SJSA1 (cell line): ENCODE results near the gene TTC19. TPM values are rescaled to one million over a fixed set of nuclear protein-coding genes. Genes with fewer than 3 reads are reported as not detected.
"Not testable (repeated sequence)": the region's sequence is repeated elsewhere in the genome, so short reads cannot be mapped to it uniquely, and the experiment has no call there.

Source experiments
- DNase-seq, 2 experiments: peaks; one replicate each; pipeline ENCODE4 v3.0.0-alpha.2; 2015 to 2020; ENCODE audit warnings: low spot score in 2 of 2, low read depth in 1 of 2
- H3K27ac ChIP-seq: fragments of 250-450 bp; sonication (Bioruptor Pico); 2 replicates; pipeline ENCODE4 v1.5.1; 2020; ENCODE audit warnings: mild to moderate bottlenecking, moderate library complexity
- H3K27me3 ChIP-seq: fragments of 250-450 bp; sonication (Bioruptor Pico); replicated peaks from 2 replicates; pipeline ENCODE4 v1.5.1; 2020; ENCODE audit warnings: mild to moderate bottlenecking, moderate library complexity
- H3K36me3 ChIP-seq: fragments of 250-450 bp; sonication (Bioruptor Pico); 2 replicates; pipeline ENCODE4 v1.5.1; 2020; ENCODE audit warnings: mild to moderate bottlenecking
- H3K4me1 ChIP-seq: fragments of 250-450 bp; sonication (Bioruptor Pico); replicated peaks from 2 replicates; pipeline ENCODE4 v1.6.1; 2021; ENCODE audit warnings: mild to moderate bottlenecking
- H3K4me3 ChIP-seq: fragments of 250-450 bp; sonication (Bioruptor Pico); 2 replicates; pipeline ENCODE4 v1.5.1; 2020; ENCODE audit warnings: mild to moderate bottlenecking
- H3K9me3 ChIP-seq: fragments of 250-450 bp; sonication (Bioruptor Pico); replicated peaks from 2 replicates; pipeline ENCODE4 v1.5.1; 2020; ENCODE audit warnings: mild to moderate bottlenecking
- total RNA-seq: library from RNA; depleted of rRNA; stranded (reverse); fragments of >200 nt; shearing (Covaris generic); gene quantifications from 2 replicates; pipeline ENCODE4 v1.2.3, GENCODE V29; 2014

The TTC19 gene
- total RNA-seq, 1 experiment from 2014 or later: 28.9 TPM

DNA sequence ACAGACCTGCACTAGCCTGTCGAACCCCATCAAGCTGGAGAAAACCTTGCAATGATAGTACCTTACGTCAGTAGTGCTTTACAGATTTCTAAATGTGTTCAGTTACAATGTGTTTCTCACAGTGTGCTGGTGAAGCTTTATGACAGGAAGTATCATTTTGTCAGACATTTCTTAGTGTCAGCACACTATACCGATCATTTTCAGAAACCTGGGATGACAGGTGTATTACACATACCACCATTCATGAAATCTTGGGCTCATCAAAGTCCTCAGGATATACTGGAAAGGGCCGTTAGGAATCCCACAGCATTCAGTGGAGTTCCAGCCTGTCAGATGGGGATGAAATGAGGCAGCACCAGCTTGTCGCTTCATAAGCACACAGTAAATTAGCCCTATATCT, 27.3 kb downstream of the TTC19 start:
- H3K4me3 ChIP-seq: no peak overlapping the region
- no peaks in the 10 kb centered on the region for H3K27me3 ChIP-seq
- peaks cover 22% of the 10 kb centered on the region for H3K4me1 ChIP-seq
- no peaks in the 10 kb centered on the region for H3K9me3 ChIP-seq
- H3K36me3 ChIP-seq: peaks cover 89% of the 10 kb centered on the region
- no peak overlapping the region for H3K27ac ChIP-seq
- no peak for DNase-seq

DNA sequence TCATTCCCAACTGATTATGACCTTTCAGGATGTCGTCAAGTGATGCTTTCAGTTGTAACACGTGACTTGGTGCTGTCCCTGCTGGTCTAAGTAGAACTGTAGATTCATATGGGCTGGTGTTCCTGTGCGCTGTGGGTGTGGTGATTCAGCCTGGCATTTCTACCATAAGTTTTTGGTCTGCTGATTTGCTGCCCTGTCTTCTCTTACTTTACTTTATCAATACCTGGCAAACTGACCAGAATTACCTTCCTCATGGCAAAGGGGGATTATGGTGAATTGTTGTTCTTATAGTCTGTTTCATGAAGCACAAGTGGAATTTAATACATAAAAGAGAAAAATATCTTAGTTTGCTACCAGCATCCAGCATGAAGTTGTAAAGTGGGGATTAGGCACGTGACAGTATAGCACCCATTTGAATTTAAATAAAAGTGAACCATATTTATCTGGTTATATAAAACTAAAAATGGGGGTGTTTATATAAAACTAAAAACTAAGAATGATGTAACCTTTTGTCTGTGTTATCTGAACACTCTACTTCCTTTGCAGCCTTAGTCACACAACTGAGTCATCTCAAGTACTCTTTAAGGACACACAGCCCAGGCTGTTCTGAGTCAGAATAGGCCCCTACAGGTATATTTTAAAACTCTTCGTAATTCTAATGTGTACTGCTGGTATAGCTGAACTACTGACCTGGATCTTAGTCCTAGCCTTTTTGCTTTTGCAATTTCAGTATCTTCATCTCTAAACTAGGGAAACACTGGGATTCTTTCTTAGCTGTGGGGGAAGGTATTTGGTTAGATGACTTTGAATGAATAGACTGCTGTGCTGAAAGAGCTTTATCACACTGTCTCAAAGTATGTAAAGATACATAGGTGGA, 28.3 kb downstream of the TTC19 start:
- H3K4me3 ChIP-seq: no peak overlapping the region
- DNase-seq: peak; percentile 66 to 67
- H3K36me3 ChIP-seq: peaks cover 89% of the 10 kb centered on the region
- peaks cover 22% of the 10 kb centered on the region for H3K4me1 ChIP-seq
- peak overlapping the region; percentile 73 for H3K27ac ChIP-seq
- H3K9me3 ChIP-seq: no peaks in the 10 kb centered on the region
- no peaks in the 10 kb centered on the region for H3K27me3 ChIP-seq

DNA sequence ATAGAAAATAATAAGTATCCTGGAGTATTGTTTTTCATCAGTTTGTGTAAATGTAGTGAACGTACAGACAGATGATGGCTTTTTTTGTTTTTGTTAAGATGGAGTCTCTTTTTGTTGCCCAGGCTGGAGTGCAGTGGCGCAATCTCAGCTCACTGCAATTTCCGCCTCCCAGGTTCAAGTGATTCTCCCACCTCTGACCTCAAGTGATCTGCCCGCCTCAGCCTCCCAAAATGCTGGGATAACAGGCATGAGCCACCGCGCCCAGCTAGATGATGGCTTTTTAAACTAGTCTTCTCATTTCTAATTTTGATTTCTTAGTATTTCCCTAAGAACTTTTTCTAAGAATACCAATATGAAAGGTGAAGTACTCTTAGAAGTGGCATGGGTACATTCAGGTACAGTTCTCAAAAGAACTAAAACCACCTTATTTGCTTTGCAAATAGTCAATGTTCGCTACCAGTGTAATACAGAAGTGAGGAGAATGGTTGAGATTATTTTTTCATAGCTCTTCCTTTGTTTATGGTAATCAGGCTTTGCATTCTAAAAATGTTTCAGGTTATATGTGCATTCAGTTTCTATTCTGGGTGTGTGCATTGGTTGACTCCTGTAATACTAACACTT, 34.2 kb downstream of the TTC19 start:
- DNase-seq: no peak
- Histone ChIP-seq H3K27me3 (no peaks in the 10 kb centered on the region), H3K27ac (no peak overlapping the region), H3K4me3 (no peak overlapping the region), H3K4me1 (peaks cover 7% of the 10 kb centered on the region), H3K9me3 (peaks cover 6% of the 10 kb centered on the region; the same call in 1 of the 2 replicates), H3K36me3 (peaks cover 87% of the 10 kb centered on the region)

DNA sequence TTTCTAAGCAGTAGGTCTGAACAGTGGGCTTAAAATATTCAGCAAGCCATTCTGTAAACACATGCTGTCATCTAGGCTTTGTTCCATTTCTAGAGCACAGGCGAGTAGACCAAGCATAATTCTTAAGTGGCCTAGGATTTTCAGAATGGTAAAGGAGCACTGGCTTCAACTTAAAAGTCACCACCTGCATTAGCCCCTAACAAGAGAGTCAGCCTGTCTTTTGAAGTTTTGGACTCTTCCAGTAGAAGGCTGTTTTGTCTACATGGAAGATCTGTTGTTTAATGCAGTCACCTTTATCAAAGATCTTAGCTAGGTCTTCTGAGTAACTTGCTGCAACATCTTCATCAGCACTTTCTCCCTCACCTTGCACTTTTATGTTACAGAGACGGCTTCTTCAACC, 36.6 kb downstream of the TTC19 start:
- Histone ChIP-seq H3K4me3 (no peak overlapping the region), H3K4me1 (no peaks in the 10 kb centered on the region), H3K27me3 (no peaks in the 10 kb centered on the region), H3K36me3 (peaks cover 88% of the 10 kb centered on the region), H3K9me3 (peaks cover 6% of the 10 kb centered on the region; the same call in 1 of the 2 replicates), H3K27ac (no peak overlapping the region)
- no peak for DNase-seq

DNA sequence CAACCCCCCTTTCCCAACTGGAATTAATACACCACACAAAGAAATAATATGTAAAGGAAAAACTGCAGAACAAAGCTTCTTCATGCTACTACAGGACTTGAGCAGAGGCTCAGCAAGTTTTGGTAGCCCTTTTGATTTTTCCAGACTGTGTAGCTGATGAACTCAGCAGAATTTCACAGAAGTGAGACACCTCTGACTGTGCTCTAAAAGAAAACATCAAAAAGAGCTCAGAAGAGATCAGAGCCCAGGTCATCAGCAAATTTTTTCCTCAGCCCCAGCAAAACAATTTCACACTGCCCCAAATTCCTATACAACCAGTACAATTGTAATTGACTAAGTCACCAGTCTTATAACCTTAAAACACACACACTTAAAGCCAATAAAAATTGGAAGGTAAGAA, 38.0 kb downstream of the TTC19 start:
- H3K27me3 ChIP-seq: no peaks in the 10 kb centered on the region
- H3K4me1 ChIP-seq: no peaks in the 10 kb centered on the region
- H3K4me3 ChIP-seq: no peak overlapping the region
- no peak for DNase-seq
- peaks cover 84% of the 10 kb centered on the region for H3K36me3 ChIP-seq
- H3K9me3 ChIP-seq: peaks cover 6% of the 10 kb centered on the region; the same call in 1 of the 2 replicates
- no peak overlapping the region for H3K27ac ChIP-seq

DNA sequence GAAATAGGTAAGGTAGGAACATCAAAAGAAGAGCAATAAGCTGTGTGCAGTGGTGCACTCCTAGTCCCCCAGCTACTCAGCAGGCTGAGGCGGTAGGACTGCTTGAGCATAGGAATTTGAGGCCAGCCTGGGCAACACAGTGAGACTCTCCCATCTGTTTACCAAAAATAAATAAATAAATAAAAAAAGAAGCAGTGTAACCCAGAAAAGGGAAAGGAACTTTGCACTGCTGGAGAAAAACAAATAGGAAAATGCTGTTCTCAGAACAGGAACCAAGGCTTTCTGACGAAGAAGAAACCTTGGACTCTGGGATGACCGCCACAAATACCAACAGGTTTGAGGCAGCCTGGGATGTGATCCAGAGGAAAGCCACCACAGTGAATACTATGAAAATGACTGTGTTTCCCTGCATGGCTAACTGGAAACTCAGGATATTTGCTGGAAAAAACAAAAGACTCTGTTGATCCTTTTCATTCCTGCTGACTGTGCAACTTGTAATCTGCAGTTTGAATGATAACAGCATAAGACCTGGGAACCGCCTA, 41.2 kb downstream of the TTC19 start:
- H3K36me3 ChIP-seq: peaks cover 86% of the 10 kb centered on the region
- peaks cover 6% of the 10 kb centered on the region; the same call in 1 of the 2 replicates for H3K9me3 ChIP-seq
- no peaks in the 10 kb centered on the region for H3K4me1 ChIP-seq
- H3K4me3 ChIP-seq: no peak overlapping the region
- H3K27ac ChIP-seq: no peak overlapping the region
- H3K27me3 ChIP-seq: no peaks in the 10 kb centered on the region
- DNase-seq: no peak

DNA sequence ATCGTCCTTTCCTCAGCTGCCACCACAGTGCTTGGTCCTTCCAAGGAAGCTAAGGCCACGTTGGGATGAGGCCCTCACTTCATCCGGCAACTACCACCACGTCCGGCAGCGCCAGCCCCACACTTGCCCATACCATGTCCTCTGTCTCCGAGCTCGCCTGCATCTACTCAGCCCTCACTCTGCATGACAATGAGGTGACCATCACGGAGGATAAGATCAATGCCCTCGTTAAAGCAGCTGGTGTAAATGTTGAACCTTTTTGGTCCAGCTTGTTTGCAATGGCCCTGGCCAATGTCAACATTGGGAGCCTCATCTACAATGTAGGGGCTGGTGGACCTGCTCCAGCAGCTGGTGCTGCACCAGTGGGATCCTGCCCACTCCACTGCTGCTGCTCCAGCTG, 44.9 kb downstream of the TTC19 start:
- no peaks in the 10 kb centered on the region for H3K27me3 ChIP-seq
- H3K27ac ChIP-seq: no peak overlapping the region
- H3K9me3 ChIP-seq: no peaks in the 10 kb centered on the region
- H3K4me3 ChIP-seq: no peak overlapping the region
- no peaks in the 10 kb centered on the region for H3K4me1 ChIP-seq
- H3K36me3 ChIP-seq: peaks cover 79% of the 10 kb centered on the region
- no peak for DNase-seq

DNA sequence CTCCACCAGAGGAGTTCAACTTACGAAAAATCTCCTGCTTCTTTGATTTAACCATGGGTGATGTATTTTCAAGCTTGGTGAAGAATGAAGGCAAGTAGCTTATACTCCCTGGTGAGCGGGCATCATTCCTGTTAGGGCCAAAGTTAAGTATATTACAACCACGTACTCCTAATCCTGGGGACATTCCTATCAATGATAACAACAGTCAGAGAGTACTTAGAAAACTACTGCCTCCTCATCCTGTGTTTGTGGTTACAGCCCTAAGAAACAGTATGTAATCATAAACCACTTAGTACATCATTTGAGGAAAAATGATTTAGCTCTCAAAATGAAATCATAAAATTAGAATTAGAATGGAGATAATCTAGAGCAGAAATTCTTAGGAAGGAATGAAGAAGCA, 47.3 kb downstream of the TTC19 start:
- H3K27me3 ChIP-seq: no peaks in the 10 kb centered on the region
- no peaks in the 10 kb centered on the region for H3K4me1 ChIP-seq
- peaks cover 70% of the 10 kb centered on the region for H3K36me3 ChIP-seq
- H3K4me3 ChIP-seq: no peak overlapping the region
- DNase-seq: no peak
- H3K9me3 ChIP-seq: no peaks in the 10 kb centered on the region
- H3K27ac ChIP-seq: no peak overlapping the region

DNA sequence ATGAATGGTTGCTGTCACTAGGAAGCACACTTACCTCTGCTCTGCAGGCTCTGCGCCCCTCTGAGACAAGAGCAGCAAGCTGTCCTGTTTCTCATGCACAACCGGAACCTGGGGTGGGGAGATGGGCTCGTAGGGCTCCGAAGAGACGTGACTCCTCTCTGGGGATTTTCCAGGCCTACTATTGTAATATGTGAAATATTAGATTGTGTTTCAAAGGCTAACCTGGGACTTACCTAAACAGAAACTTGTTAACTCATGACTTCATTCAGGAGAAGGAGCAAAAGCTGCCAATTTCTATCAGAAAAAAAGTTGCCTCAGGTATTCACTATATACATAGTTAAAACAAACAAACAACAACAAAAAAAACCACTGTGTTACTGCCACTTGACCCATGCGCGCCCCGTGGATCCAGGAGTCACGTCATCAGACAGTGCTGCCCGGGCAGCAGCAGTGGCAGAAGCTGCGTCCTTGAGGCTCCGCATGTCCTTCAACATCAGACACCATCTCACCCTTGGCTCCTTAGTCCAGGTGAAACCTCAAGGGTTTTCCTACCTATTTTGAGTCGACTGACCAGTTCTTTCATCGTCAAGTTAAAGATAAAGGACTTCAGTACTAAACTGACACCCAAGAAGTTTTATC, 49.3 kb downstream of the TTC19 start:
- H3K27me3 ChIP-seq: no peaks in the 10 kb centered on the region
- no peaks in the 10 kb centered on the region for H3K9me3 ChIP-seq
- peaks cover 66% of the 10 kb centered on the region for H3K36me3 ChIP-seq
- H3K27ac ChIP-seq: no peak overlapping the region
- no peak overlapping the region for H3K4me3 ChIP-seq
- H3K4me1 ChIP-seq: no peaks in the 10 kb centered on the region
- DNase-seq: no peak

DNA sequence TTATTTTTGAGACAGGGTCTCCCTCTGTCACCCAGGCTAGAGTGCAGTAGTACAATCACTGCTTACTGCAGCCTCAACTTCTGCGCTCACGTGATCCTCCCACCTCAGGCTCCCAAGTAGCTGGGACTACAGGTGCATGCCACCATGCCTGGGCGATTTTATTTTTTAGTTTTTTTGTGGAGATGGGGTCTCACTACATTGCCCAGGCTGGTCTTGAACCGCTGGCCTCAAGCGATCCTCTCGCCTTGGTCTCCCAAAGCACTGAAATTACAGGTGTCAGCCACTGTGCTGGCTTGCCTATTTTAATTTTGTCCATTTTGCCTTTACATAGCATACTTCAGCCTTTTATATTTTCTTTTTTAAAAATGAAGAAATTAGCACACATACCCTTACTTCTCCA, 51.2 kb downstream of the TTC19 start:
- DNase-seq: no peak
- H3K9me3 ChIP-seq: no peaks in the 10 kb centered on the region
- no peaks in the 10 kb centered on the region for H3K4me1 ChIP-seq
- H3K4me3 ChIP-seq: no peak overlapping the region
- H3K27me3 ChIP-seq: no peaks in the 10 kb centered on the region
- H3K36me3 ChIP-seq: peaks cover 65% of the 10 kb centered on the region
- H3K27ac ChIP-seq: no peak overlapping the region

DNA sequence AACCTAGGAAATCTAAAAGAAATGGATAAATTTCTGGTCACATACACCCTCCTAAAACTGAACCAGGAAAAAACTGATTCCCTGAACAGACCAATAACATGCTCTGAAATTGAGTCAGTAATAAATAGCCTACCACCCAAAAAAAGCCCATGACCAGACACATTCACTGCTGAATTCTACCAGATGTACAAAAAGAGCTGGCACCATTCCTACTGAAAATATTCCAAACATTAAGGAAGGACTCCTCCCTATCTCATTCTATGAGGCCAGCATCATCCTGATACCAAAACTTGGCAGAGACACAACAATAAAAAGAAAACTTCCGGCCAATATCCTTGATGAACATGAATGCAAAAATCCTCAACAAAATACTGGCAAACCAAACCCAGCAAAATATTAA, 52.9 kb downstream of the TTC19 start:
- no peaks in the 10 kb centered on the region for H3K9me3 ChIP-seq
- no peak overlapping the region for H3K4me3 ChIP-seq
- no peak for DNase-seq
- H3K27ac ChIP-seq: no peak overlapping the region
- peaks cover 60% of the 10 kb centered on the region for H3K36me3 ChIP-seq
- H3K4me1 ChIP-seq: no peaks in the 10 kb centered on the region
- no peaks in the 10 kb centered on the region for H3K27me3 ChIP-seq

DNA sequence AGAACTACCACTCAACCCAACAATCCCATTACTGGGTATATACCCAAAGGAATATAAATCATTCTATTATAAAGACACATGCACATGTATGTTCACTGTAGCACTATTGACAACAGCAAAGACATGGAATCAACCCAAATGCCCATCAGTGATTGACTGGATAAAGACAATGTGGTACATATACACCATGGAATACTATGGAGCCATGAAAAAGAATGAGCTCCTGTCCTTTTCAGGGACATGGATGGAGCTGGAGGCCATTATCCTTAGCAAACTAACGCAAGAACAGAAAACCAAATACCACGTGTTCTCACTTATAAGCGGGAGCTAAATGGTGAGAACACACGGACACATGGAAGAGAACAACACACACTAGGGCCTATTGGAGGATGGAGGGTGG, 55.5 kb downstream of the TTC19 start:
- H3K4me3 ChIP-seq, H3K9me3 ChIP-seq, H3K4me1 ChIP-seq, H3K27me3 ChIP-seq, DNase-seq, H3K27ac ChIP-seq: not testable (repeated sequence)
- H3K36me3 ChIP-seq: peaks cover 67% of the 10 kb centered on the region

DNA sequence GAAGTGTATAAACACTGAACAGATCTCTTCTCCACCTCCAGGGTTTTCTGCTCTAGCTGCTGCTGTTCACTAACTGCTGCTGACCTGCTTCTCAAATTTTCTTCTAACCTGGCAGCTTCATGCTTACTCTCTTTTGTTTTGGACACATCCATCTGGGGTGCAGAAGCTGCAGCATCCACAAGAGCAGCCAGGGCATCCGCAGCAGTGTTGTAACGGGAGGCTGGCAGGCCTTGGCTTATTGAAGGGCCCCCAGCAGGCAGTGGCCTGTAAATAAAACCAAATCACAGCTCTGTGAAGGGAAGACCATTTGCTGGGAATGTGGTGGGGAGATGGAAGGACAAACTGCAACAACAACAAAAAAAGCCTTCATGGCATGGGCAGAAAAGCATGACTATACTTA, 62.0 kb downstream of the TTC19 start:
- no peak for DNase-seq
- Histone ChIP-seq H3K27me3 (no peaks in the 10 kb centered on the region), H3K4me1 (no peaks in the 10 kb centered on the region), H3K4me3 (no peak overlapping the region), H3K9me3 (no peaks in the 10 kb centered on the region), H3K36me3 (peaks cover 79% of the 10 kb centered on the region), H3K27ac (no peak overlapping the region)

DNA sequence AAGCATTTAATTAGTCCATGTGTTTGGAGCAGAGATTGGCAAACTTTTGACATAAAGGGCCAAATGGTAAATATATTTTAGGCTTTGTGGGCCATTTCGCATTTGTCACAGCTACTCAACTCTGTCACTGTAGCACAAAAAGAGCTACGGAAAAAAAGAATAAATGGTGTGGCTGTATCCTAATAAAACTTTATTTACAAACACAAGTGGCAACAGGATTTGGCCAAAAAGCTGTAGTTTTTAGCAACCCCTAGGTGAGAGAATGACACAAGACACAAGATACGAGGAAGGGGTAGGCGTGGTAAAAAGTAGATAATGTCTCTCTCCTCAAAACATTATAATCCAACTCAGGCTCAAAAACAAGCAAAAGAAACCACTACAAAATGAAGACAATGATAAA, 66.5 kb downstream of the TTC19 start:
- no peaks in the 10 kb centered on the region for H3K4me1 ChIP-seq
- peaks cover 87% of the 10 kb centered on the region for H3K36me3 ChIP-seq
- no peak overlapping the region for H3K27ac ChIP-seq
- no peaks in the 10 kb centered on the region for H3K27me3 ChIP-seq
- no peak for DNase-seq
- no peak overlapping the region for H3K4me3 ChIP-seq
- H3K9me3 ChIP-seq: no peaks in the 10 kb centered on the region
